Measurements from ENCODE around the gene CTBP2. TPM values are rescaled to one million over a fixed set of nuclear protein-coding genes. Genes with fewer than 3 reads are reported as not detected.
A peak's percentile ranks its signal among the peaks of the same experiment; 100 is the strongest.

CTBP2 gene
- total and polyA plus RNA-seq, 10 of the 15 experiments (the other 5 are each of a cell fraction or from before 2014, with no cell fraction given) = 0.02 to 0.72 (median 0.06) TPM; not detected in 2

- TF ChIP-seq, protein P1, sequence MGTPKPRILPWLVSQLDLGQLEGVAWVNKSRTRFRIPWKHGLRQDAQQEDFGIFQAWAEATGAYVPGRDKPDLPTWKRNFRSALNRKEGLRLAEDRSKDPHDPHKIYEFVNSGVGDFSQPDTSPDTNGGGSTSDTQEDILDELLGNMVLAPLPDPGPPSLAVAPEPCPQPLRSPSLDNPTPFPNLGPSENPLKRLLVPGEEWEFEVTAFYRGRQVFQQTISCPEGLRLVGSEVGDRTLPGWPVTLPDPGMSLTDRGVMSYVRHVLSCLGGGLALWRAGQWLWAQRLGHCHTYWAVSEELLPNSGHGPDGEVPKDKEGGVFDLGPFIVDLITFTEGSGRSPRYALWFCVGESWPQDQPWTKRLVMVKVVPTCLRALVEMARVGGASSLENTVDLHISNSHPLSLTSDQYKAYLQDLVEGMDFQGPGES (IDR thresholded peaks at IDR 0.05) = no peak
- TF ChIP-seq TCF3 (IDR thresholded peaks at IDR 0.05; ENCODE audit: borderline replicate concordance, insufficient read depth, low read depth, low read length) = no peak
- peak; percentile 84 for TF ChIP-seq SMC3 (IDR thresholded peaks at IDR 0.05; ENCODE audit: borderline replicate concordance, low read length)
- TF ChIP-seq YY1 (IDR thresholded peaks at IDR 0.05; ENCODE audit: low read depth, low read length) = peak; percentile 77
- no peak for TF ChIP-seq SPI1 (IDR thresholded peaks at IDR 0.05; ENCODE audit: borderline replicate concordance, insufficient read depth, low read depth, low read length)
- TF ChIP-seq TBL1XR1 (IDR thresholded peaks at IDR 0.05; ENCODE audit: low read depth, low read length) = no peak
- TF ChIP-seq CREB1 (IDR thresholded peaks at IDR 0.05; ENCODE audit: low read depth) = no peak
- no peak for TF ChIP-seq HDGF (IDR thresholded peaks at IDR 0.05)
- no peak for TF ChIP-seq ZZZ3 (IDR thresholded peaks at IDR 0.05; ENCODE audit: control insufficient read depth, insufficient read length, low read depth)
- no peak for TF ChIP-seq FOXM1 (IDR thresholded peaks at IDR 0.05; ENCODE audit: low read depth, low read length)
- TF ChIP-seq CHD4 (IDR thresholded peaks at IDR 0.05) = no peak
- TF ChIP-seq SMAD1 (IDR thresholded peaks at IDR 0.05; ENCODE audit: low read depth, partially characterized antibody) = no peak
- TF ChIP-seq NBN (IDR thresholded peaks at IDR 0.05) = no peak
- no peak for TF ChIP-seq HCFC1 (IDR thresholded peaks at IDR 0.05; ENCODE audit: low read length)
- no peak for TF ChIP-seq SUZ12 (IDR thresholded peaks at IDR 0.05; ENCODE audit: unreplicated experiment)
- TF ChIP-seq HDAC6 (IDR thresholded peaks at IDR 0.05; ENCODE audit: unreplicated experiment) = no peak
- no peak for TF ChIP-seq NFIC (IDR thresholded peaks at IDR 0.05; ENCODE audit: low read depth, low read length)
- no peak for TF ChIP-seq SREBF2 (IDR thresholded peaks at IDR 0.05; ENCODE audit: low read length)
- no peak for TF ChIP-seq MLLT1 (IDR thresholded peaks at IDR 0.05)
- TF ChIP-seq USF2 (IDR thresholded peaks at IDR 0.05; ENCODE audit: borderline replicate concordance, low read depth, low read length) = no peak
- no peak for TF ChIP-seq YBX1 (IDR thresholded peaks at IDR 0.05)
- TF ChIP-seq ESRRA (IDR thresholded peaks at IDR 0.05; ENCODE audit: low read length) = no peak
- TF ChIP-seq RELA (IDR thresholded peaks at IDR 0.05; ENCODE audit: borderline replicate concordance, partially characterized antibody) = no peak
- TF ChIP-seq RAD51 (IDR thresholded peaks at IDR 0.05) = no peak
- no peak for TF ChIP-seq ZBTB4 (CRISPR knock-in tag; IDR thresholded peaks at IDR 0.05)
These were observed 112.1 kb downstream of the CTBP2 start (continued) for GRCh38 chr10:125048094-125048864.

Data from GM12878 (cell line).